Stimulated activated CD4-positive, alpha-beta T cell treated with anti-CD3 and anti-CD28 coated beads, TNF-alpha, amount 100 ng/mL, for 48 hours (primary cell): ENCODE results near the gene DPPA4.
"Not testable (repeated sequence)": the region's sequence is repeated elsewhere in the genome, so short reads cannot be mapped to it uniquely, and the experiment has no call there.

Source experiments
- DNase-seq, 3 donors: peaks; one replicate each; pipeline ENCODE4 v3.0.0-alpha.2; 2020; ENCODE audit warnings: low read depth in 3 of 3

Gene DPPA4, protein sequence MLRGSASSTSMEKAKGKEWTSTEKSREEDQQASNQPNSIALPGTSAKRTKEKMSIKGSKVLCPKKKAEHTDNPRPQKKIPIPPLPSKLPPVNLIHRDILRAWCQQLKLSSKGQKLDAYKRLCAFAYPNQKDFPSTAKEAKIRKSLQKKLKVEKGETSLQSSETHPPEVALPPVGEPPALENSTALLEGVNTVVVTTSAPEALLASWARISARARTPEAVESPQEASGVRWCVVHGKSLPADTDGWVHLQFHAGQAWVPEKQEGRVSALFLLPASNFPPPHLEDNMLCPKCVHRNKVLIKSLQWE

DNA sequence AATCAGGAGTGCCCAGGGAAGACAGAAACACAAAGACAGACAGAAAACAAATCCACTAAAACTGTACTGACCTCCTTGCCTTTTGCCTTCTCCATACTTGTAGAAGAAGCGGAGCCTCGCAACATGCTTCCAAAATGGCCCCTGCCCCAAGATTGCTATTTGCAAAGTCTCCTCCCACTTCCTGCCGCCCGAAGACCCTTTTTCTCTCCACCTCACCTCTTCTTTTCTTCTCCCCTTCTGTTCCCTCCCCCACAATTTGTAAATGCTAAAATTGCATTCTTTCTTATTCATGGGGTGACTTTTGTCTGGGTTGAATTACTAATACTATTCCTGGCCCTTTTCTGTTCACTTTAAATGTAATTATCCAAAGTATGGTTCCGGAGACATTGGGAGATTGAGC lies at the start of gene DPPA4:
TSS of gene DPPA4 (minus strand) at position 154 of the 400 bp plus-strand sequence. CDS start at position 125, 29 bp downstream.
- DNase-seq, result no peak

DNA sequence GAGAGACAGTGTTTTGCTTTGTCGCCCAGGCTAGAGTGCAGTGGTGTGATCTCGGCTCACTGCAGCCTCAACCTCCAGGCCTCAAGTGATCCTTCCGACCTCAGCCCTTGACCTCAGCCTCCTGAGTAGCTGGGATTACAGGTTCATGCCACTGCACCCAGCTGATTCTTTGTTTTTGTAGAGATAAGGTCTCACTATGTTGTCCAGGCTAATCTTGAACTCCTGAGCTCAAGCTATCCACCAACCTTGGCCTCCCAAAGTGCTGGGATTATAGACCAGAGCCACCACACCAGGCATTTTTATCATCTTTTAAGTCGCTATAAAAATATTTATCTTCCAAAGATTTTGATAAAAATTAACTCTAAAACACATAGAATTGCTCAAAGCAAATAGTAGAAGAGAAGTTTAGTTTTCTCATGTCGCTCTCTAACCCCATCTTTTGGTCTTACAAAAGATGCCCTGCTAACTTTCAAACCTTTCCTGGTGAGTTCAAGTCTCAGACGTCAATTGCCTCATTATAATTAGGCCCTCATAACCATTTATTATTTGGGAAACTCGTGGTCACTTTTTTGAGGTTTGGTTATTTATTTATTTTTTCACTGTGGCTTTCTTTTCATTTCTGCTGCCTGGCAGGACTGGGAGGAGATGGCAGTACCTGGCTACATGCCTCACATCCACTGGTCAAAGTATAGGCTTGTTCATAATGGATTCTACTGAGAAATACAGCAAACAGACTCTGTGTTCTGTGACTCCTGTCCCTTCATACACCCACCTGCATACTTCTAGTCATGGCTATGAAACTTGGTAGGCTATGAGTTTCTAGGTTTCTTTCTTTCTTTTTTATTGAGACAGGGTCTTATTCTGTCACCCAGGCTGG lies 48.3 kb upstream of the DPPA4 start:
- DNase-seq, result no peak

DNA sequence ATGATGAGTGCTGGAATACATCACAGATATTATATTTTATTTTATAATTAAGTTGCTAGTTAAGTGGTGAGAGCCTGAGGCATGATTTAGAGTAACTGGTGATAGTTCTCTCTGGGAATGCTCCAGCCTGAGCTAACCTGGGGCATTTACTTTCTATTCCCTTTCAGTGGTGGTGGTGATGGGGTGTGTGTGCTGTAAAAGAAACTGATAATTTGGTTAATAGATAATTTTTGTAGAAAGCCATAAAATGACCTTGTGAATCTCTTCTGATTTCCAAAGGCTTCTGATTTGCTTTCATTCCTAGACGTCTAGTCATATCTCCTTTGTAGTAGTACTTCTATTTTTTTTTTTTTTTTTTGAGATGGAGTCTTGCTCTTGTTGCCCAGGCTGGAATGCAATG lies 46.8 kb upstream of the DPPA4 start:
- no peak for DNase-seq

DNA sequence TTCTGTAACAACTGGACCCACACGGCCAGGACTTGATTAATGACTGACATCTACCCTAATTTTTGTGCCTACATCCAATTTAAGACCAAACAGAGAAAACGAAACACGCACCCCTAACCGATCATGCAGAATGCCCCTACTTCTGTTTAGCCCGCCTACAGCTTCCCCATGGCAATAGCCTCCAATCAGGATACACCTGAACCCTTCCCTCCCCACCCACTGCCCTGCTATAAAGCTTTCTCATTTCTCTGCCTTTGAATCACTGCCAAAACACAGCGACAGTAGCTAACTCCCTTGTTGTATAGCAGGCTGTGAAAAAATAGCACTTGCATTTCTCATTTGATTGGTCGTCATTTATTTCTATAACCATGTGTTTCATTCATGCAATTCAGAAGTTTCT lies 45.2 kb upstream of the DPPA4 start:
- no peak for DNase-seq

DNA sequence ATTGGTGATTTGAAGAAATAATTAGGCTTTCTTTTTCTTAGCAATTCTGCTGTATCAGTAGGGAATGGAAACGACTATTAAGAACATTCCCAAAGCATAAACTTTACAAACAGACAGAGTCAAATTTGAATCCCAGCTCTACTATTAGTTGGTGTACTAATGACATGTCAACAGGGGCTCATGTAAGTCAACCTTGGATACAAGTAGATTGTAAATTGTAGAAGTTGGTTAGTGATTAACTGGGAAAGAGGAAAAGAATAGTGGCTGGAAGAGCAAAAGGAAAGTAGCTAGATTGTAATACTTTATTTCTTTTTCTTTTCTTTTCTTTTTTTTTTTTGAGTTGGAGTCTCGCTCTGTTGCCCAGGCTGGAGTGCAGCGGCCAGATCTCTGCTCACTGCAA lies 38.6 kb upstream of the DPPA4 start:
- no peak for DNase-seq

DNA sequence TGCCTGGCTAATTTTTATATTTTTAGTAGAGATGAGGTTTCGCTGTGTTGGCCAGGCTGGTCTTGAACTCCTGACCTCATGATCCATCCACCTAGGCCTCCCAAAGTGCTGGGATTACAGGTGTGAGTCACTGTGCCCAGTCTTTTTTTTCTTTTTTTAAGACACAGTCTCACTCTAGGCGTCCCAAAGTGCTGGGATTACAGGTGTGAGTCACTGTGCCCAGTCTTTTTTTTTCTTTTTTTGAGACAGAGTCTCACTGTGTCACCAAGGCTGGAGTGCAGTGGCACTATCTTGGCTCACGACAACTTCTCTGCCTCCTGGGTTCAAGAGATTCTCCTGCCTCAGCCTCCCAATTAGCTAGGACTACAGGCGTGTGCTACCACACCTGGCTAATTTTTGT lies 37.1 kb upstream of the DPPA4 start:
- DNase-seq, result not testable (repeated sequence)

DNA sequence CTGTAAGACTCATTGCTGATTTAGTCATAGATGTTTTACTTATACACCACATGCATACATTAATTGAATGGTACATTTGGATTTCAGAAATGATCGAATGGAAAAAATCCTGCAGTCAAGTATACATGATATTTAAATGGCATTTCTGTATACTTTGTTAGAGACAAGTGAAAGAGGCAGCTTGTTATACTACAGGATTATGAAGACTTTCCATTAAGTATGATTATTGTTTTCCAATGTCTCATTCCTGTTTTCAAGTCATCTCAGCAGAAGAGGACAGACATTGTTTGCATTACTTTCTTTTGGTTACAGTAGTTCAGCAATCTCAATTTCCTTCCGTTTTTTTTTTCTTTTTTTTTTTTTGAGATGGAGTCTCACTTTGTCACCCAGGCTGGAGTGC lies 36.6 kb upstream of the DPPA4 start:
- no peak for DNase-seq

DNA sequence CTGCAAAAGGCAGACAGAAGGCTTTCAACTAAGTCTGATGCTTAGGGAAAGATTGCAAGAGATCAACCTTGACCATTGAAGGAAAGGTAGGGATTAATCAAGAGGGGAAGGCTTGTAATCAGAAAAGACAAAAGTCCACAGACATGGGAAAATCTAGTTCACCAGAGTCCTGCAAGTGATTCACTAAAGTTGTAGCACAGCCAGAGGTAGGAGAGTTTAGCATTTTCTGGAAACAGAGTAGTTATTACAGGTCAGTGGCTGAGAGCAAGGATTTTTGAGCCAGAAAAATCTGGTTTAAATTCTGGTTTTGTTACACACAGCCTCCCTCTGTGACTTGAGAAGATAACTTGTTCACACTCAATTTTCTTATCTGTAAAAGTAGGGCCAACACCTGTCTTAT lies 35.3 kb upstream of the DPPA4 start:
- no peak for DNase-seq

DNA sequence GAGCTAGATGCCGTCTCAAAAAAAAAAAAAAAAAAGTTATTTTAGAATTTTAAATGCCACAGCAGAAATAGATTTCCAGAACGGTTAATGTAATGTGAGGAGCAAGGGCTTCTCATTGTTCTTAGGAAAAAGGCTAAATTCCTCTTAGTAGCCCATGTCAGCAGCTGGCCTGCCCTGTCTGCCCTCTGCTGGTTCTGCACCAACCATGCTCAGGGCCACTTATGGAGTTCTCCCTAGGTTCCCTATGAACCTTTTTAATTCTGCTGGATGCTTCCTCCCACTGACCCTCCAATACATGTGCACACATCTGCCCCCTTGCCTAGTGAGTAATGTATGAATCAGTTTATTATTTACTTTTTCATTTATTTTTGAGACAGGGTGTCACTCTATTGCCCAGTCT lies 32.2 kb upstream of the DPPA4 start:
- no peak for DNase-seq

DNA sequence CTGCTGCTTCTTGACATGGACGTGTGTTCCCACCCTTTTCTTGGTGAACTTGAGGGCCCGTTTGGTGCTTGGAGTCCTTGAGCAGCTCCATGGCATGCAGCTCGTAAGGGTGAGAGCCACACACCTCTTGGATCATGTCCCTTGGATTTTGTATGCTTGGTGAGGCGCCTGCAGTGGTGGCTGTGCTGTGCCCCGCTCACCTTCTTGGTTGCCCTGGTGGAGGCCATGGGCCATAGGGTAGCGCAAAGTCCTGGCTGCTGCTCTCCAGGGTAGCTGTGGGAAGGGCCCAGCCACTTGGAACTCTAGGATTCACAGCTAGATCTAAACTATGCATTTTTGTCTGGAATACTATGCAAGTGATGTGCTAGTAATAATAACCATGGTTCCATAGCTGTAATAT lies 26.7 kb upstream of the DPPA4 start:
- no peak for DNase-seq

DNA sequence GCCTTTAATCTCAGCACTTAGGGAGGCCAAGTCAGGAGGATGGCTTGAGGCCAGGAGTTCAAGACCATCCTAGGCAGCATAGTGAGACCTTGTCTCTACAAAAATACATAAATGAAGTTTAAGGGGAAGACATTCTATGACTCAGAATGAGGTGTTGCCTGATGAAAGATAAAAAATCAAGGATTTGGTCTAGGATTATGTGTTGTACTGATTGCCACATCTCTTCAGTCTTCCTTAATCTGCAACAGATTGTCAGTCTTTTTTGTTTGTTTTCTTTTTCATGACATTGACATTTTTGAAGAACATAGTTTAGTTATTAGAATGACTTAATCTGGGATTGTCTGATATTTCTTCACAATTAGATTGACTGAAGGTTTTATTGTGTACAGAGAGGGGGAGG lies 26.3 kb upstream of the DPPA4 start:
- no peak for DNase-seq

DNA sequence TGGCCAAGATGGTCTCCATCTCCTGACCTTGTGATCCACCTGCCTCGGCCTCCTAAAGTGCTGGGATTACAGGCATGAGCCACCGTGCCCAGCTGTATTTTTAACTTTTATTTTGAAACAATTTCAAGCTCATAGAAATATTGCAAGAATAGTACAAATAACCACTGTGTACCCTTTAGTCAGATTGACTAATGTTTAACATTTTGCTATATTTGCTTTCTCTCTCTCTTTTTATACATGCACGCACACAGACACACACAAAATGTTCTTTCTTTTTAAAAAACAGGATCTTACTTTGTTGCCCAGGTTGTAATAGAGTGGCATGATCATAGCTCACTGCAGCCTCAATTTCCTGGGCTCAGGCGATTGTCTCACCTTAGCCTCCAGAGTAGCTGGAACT lies 25.5 kb upstream of the DPPA4 start:
- no peak for DNase-seq

DNA sequence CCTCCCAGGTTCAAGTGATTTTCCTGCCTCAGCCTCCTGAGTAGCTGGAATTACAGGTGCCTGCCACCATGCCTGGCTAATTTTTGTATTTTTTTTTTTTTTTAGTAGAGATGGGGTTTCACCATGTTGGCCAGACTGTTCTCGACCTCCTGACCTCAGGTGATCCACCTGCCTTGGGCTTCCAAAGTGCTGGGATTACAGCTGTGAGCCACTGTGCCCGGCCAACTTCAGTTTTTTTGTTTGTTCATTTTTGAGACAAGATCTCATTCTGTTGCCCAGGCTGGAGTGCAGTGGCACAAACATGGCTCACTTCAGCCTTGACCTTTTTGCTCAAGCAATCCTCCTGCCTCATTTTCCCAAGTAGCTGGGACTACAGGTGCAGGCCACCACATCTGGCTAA lies 21.5 kb upstream of the DPPA4 start:
- DNase-seq, result not testable (repeated sequence)

DNA sequence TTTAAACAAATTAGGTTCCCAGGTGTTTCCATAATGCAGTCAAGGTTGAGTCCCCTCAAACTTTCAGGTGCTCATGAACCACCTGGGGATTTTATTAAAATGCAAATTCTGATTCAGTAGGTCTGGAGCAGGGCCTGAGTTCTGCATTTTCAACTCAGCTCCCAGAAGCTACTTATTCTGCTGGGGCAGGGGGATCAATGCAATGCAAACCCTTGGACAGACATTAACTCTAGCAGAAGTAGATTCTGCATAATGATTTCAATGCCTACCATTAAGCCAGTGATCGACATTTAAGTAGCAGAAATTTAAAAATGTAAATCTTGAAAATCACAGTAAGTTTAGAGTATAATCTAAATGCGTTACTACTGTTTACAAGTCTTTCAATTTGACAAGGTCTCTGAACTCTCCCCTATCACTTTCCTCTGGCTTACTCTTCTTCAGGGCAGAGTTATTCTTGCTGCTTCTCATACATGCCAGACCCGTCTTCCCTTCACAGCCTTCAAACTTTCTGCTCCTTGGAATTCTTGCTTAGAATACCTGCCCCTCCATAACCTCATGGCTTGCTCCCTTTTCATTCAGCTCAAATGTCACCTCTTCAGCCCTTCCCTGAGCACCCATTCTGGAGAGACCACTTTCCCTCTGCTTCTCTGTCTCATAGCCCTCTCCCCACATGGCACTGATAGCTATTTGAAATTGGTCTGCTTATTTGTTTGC lies 19.3 kb upstream of the DPPA4 start:
- no peak for DNase-seq

DNA sequence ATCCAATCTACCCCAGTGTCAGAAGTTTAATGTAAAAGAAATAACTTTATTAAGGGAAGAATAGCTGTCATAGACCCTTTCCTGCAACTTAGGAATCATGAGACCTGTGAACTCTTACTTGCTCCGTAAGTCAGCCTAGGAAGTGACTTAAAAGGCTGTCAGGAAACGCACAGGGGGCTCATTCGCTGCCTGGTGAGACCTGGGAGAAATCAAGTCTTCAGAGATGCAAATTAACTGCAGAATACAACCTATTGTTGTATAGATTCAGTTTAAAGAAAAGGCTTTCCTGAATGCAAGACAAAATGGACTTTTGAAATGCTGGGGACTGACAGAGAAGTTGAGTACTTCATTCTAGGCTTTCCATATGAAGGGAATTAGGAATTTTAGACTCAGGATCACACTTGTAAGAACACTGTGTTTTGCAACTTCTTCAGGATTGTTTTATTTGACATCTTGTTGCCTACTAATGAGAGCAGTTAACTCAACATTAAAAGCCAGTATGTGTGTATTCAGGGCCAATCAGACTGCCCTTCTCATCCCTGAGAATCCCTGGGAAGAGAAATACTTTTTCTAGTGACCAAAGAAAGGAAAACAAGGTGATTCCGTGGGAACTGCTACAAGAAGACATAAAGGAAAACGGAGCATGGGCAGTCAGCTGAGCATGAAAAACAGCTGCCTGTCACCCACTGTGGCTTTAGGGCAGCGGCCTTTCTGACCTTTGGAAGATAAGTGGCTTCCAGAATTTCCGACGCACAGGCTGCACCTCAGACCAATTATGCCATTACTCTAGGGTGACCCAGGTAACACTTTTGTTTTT lies 18.5 kb upstream of the DPPA4 start:
- no peak for DNase-seq

DNA sequence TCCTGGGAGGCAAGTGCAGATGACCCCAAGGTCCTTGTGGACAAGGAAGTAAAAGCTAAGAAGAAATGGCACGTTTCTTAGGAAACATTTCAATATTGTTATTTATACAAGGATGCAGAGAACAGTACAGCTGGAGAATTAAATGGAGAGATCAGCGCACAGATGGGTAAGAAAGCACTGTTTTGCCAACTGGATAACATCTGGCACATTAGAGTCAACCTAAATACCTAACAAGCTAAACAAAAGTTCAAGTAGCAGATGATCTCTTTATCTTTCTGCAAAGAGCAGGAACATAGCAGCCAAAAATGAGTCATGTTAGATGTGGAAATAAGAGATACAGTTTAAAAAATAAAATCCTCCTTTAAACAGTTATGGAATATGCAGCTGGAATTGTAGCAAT lies 15.7 kb upstream of the DPPA4 start:
- no peak for DNase-seq

DNA sequence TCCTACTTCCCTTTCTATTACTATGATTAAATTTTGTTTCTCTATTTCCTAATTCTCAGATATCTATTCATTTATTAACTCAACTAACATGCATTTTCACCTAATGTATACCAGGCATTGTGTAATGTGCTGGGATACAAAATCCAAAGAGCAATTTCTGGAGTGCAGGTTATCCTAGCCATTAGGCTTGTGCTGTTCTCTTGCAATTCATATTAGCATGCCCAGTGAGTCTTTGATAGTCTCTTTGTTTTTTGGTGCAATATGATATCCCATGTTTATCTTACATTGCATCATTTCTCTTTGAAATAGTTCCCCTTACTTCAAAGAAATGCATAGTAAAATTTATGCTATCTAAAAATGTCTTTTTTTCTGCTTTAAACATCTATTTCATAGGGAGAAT lies 13.9 kb upstream of the DPPA4 start:
- no peak for DNase-seq

DNA sequence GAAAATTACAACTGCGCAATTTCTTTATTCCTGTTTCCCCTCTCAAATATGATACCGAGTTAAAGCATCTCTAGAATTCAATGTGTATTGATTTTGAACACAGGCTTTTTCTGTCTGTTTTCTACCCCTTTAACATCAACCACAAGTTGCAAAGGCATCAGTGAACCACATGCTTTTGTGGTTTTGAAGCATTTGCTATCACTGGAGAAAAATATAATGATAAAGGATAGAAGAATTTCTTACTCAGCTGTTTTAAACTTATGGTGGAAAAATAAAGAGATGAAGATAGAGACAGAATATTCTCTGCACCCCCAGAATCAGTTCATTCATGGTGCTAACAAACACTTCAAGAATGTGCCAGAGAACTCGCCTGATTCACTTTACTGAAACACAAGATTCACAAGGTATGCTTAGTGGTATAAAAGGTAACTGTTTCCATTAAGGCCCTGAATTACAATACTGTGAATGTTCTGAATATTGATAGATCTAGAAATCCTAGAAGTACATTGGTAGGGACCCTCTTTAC lies 9.5 kb upstream of the DPPA4 start:
- no peak for DNase-seq

DNA sequence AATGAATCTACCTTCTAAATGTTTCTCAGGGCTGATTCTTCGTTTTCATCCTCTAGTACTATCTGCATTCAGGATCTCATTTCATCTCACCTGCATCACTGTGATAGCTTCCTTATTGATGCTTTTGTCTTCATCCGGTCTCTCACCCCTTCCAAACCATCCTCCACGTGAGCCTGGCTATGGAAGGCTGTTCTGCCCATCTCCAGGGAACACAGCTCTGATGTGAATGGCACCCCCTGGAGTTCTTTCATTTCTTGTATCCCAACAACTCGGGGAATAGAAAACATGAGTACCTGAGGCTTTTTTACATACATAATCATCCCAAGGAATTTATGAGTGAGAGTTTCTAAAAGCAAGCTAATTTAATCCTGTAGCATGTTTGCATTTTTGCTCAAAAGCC lies 8.8 kb upstream of the DPPA4 start:
- DNase-seq, result no peak

DNA sequence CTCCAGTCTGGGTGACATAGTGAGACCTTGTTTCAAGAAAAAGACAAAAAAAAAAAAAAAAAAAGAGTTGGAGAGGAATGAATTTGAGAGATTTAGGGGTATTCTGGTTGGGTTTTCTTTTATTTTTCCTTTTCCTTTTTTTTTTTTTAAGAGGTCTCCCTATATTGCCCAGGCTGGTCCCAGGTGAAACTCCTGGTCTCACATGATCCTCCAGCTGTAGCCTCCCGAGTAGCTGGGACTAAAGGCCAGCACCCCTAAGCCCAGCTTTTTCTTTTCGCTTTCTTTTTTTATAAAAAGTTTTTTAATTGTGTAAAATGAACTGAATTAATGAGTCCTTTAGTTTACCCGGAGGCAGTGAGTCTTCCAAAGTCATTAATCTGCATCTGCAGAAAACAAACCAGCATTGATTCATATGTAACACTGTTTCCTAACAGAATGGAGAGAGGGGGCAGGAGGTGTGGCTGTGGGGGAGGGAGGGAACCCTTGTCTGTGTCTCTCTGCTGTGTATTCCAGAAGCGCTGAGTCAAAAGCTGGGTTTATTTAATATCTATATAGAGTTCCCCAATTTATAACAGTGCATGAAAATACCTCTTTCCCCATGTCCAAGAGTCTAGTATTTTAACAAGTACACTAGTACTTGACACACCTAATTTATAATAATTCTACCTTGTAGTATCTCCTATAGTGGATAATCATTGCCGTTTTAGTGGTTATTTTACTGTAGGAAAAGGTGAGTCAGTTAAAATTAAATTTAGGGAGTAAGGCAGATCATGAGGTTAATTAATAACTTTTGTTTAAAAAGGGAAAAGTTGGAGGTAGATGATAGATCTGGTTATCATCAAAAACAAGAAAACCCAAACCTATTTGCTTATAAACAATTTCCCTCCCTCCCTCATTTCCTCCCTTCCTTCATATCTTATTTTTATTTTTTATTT lies 2.6 kb upstream of the DPPA4 start:
- DNase-seq, result no peak
